Lower leg skin (tissue), 3 donors: ENCODE measurements around the gene UCHL5.

ENCODE experiments used
- CTCF ChIP-seq, 3 donors: fragments of 450-650 bp; IDR thresholded peaks; one replicate each; pipeline ENCODE4 v1.5.1; 2016; ENCODE audit warnings: antibody characterized with exemption in 3 of 3, mild to moderate bottlenecking in 3 of 3, moderate library complexity in 2 of 3
- POLR2A ChIP-seq, 2 donors: fragments of 450-650 bp; IDR thresholded peaks; one replicate each; pipeline ENCODE4 v1.6.1; 2016 to 2017; ENCODE audit warnings: antibody characterized with exemption in 2 of 2, mild to moderate bottlenecking in 1 of 2, moderate library complexity in 1 of 2

- no peak for TF ChIP-seq CTCF (IDR thresholded peaks at IDR 0.05)
- TF ChIP-seq POLR2A (IDR thresholded peaks at IDR 0.05), result no peak
These were observed 42.4 kb downstream of the UCHL5 start for GRCh38 chr1:193016788-193017187.
